HepG2 (cell line): ENCODE results near the gene HYAL2. TPM values are rescaled to one million over a fixed set of nuclear protein-coding genes. Genes with fewer than 3 reads are reported as not detected.

Experiments used
- FOXK1 ChIP-seq: sonication (generic); formaldehyde crosslinking; IDR thresholded peaks from 2 replicates; pipeline ENCODE4 v1.4.0; 2020; ENCODE audit warnings: low read depth, missing genetic modification reagents, borderline replicate concordance
- HMG20B ChIP-seq: conservative IDR thresholded peaks from 2 replicates; pipeline ENCODE4 v1.6.1; 2016; ENCODE audit warnings: missing genetic modification reagents, missing compliant biosample characterization
- KDM5B ChIP-seq: sonication (generic); formaldehyde crosslinking; IDR thresholded peaks from 2 replicates; pipeline ENCODE4 v1.4.0; 2020; ENCODE audit warnings: missing genetic modification reagents, mild to moderate bottlenecking, borderline replicate concordance
- MAF1 ChIP-seq: sonication (generic); formaldehyde crosslinking; IDR thresholded peaks from 2 replicates; pipeline ENCODE4 v1.5.0; 2020; ENCODE audit warnings: missing genetic modification reagents, borderline replicate concordance
- MAFG ChIP-seq: sonication (generic); formaldehyde crosslinking; IDR thresholded peaks from 2 replicates; pipeline ENCODE4 v1.5.1; 2020; ENCODE audit warnings: mild to moderate bottlenecking, missing genetic modification reagents
- PHF20 ChIP-seq: sonication (generic); formaldehyde crosslinking; IDR thresholded peaks from 2 replicates; pipeline ENCODE4 v1.5.0; 2020; ENCODE audit warnings: mild to moderate bottlenecking, missing genetic modification reagents
- RFX5 ChIP-seq: IDR thresholded peaks from 2 replicates; pipeline ENCODE4 v1.6.1; 2011; ENCODE audit warnings: low read depth, low read length, improper control_type of control experiment
- SMC3 ChIP-seq: IDR thresholded peaks from 2 replicates; pipeline ENCODE4 v1.6.1; 2011; ENCODE audit warnings: low read length, improper control_type of control experiment
- THRA ChIP-seq: sonication (generic); formaldehyde crosslinking; IDR thresholded peaks from 2 replicates; pipeline ENCODE4 v1.4.0; 2020; ENCODE audit warnings: missing genetic modification reagents, borderline replicate concordance
- ZBTB21 ChIP-seq: sonication (generic); formaldehyde crosslinking; IDR thresholded peaks from 2 replicates; pipeline ENCODE4 v1.4.0; 2020; ENCODE audit warnings: missing genetic modification reagents
- ZNF234 ChIP-seq: sonication (generic); formaldehyde crosslinking; conservative IDR thresholded peaks from 2 replicates; pipeline ENCODE4 v1.5.1; 2020; ENCODE audit warnings: mild to moderate bottlenecking, missing genetic modification reagents
- ZNF710 ChIP-seq: sonication (generic); formaldehyde crosslinking; IDR thresholded peaks from 2 replicates; pipeline ENCODE4 v1.5.0; 2020; ENCODE audit warnings: mild to moderate bottlenecking, missing genetic modification reagents, borderline replicate concordance
- polyA plus RNA-seq, 8 experiments: library from polyadenylated mRNA; depleted of rRNA in 3 of 8; stranded (reverse) in 7 of 8; unstranded in 1 of 8; fragments of >200 nt; fragmentation: Illumina TruSeq in 4 of 8; extraction: Trizol in 4 of 8; gene quantifications; 2 replicates each; pipeline versions ENCODE4 v1.2.1 to v1.2.3, GENCODE V29; 2011 to 2016; ENCODE audit warnings: low read depth in 4 of 8, missing spikeins in 1 of 8, mixed read lengths in 1 of 8; ENCODE audit not compliant: insufficient read depth in 1 of 8
- total RNA-seq, 5 experiments: library from RNA; depleted of rRNA; stranded (reverse); fragments of >200 nt; fragmentation: Illumina TruSeq; extraction: Trizol; gene quantifications; 2 replicates each; pipeline ENCODE4 v1.2.3, GENCODE V29; 2016; ENCODE audit warnings: low read depth in 1 of 5
- TF ChIP-seq, protein P1 (sequence below): sonication (generic); formaldehyde crosslinking; IDR thresholded peaks from 2 replicates; pipeline ENCODE4 v1.8.1; 2023; ENCODE audit warnings: mild to moderate bottlenecking, inconsistent platforms, moderate library complexity, missing genetic modification reagents, borderline replicate concordance
- TF ChIP-seq, protein P2 (sequence below), 2 experiments: IDR thresholded peaks; 2 replicates each; pipeline ENCODE4 v1.6.1; 2011 to 2012; ENCODE audit warnings: low read length in 2 of 2, borderline replicate concordance in 1 of 2, low read depth in 1 of 2, mild to moderate bottlenecking in 1 of 2, moderate library complexity in 1 of 2
- TF ChIP-seq, protein P3 (sequence below), 2 experiments: sonication (generic) in 1 of 2; formaldehyde crosslinking in 1 of 2; IDR thresholded peaks; 2 replicates each; pipeline versions ENCODE4 v1.5.1 to v1.6.1; 2011 to 2020; ENCODE audit warnings: borderline replicate concordance in 1 of 2, low read depth in 1 of 2, low read length in 1 of 2, mild to moderate bottlenecking in 1 of 2, missing genetic modification reagents in 1 of 2, moderate library complexity in 1 of 2

HYAL2 gene
- total and polyA plus RNA-seq, 2 of the 13 experiments (the other 11 are each of a cell fraction or from before 2014, with no cell fraction given): 76.2 to 102 TPM

DNA sequence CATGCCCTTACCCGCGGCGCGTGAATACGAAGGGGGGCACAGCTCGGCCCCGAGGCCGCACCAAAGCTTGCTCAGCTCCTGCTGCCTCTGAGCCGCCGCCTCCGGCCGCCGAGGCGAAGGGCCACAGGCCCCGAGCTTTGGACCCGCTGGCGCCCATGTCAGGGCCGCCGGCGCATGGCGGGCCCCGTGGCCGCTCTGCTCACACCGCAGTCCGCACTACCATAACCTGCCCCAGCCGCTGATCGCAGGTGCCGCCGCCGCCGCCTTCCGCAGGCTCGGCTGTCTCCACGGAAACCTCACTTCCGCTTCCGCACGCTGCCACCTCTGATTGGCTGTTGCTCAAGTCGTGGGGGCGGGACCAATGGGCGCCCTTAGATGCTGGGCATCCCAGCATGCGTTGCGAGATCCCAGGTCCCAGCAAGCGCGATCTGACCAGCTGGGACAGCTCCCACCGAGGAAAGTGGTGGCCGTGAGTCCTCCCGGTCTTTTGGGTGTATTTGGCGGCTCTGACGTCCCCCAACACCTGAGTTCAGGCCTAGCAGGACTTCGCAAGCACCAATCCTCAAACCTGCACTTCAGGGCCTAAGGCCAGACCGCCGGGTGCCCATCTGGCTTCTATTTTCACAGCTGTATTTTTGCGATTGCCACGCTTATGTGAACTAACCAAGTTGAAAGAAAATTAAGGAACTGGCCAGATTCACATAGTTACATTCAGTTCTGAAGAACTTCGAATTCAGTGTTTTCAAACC lies 5.6 kb upstream of the HYAL2 start, which contains the start of gene TUSC2 (continued):
- TF ChIP-seq ZNF234 (CRISPR knock-in tag) (no peak), THRA (CRISPR knock-in tag) (peak; percentile 45), ZNF710 (no peak), RFX5 (peak; percentile 38; the same call in 1 of the 2 replicates), PHF20 (CRISPR knock-in tag) (peak; percentile 92), FOXK1 (0 out of 2 replicates have a peak, but pooled peaks have one; percentile 61), KDM5B (CRISPR knock-in tag) (peak; percentile 81; the same call in 1 of the 2 replicates), MAF1 (CRISPR knock-in tag) (no peak), MAFG (CRISPR knock-in tag) (no peak), SMC3 (no peak), HMG20B (no peak), ZBTB21 (CRISPR knock-in tag) (no peak)
- TF ChIP-seq, protein P1, sequence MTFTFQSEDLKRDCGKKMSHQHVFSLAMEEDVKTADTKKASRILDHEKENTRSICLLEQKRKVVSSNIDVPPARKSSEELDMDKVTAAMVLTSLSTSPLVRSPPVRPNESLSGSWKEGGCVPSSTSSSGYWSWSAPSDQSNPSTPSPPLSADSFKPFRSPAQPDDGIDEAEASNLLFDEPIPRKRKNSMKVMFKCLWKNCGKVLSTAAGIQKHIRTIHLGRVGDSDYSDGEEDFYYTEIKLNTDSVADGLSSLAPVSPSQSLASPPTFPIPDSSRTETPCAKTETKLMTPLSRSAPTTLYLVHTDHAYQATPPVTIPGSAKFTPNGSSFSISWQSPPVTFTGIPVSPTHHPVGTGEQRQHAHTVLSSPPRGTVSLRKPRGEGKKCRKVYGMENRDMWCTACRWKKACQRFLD: 0 out of 2 replicates have a peak, but pooled peaks have one; percentile 37
- TF ChIP-seq, protein P2, sequence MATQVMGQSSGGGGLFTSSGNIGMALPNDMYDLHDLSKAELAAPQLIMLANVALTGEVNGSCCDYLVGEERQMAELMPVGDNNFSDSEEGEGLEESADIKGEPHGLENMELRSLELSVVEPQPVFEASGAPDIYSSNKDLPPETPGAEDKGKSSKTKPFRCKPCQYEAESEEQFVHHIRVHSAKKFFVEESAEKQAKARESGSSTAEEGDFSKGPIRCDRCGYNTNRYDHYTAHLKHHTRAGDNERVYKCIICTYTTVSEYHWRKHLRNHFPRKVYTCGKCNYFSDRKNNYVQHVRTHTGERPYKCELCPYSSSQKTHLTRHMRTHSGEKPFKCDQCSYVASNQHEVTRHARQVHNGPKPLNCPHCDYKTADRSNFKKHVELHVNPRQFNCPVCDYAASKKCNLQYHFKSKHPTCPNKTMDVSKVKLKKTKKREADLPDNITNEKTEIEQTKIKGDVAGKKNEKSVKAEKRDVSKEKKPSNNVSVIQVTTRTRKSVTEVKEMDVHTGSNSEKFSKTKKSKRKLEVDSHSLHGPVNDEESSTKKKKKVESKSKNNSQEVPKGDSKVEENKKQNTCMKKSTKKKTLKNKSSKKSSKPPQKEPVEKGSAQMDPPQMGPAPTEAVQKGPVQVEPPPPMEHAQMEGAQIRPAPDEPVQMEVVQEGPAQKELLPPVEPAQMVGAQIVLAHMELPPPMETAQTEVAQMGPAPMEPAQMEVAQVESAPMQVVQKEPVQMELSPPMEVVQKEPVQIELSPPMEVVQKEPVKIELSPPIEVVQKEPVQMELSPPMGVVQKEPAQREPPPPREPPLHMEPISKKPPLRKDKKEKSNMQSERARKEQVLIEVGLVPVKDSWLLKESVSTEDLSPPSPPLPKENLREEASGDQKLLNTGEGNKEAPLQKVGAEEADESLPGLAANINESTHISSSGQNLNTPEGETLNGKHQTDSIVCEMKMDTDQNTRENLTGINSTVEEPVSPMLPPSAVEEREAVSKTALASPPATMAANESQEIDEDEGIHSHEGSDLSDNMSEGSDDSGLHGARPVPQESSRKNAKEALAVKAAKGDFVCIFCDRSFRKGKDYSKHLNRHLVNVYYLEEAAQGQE (IDR thresholded peaks at IDR 0.05; ENCODE audit: borderline replicate concordance in 1 of 2, low read depth in 1 of 2, low read length in 2 of 2): peak in 1 of 2 experiments; percentile 50; a peak in 1 of 4 replicates
- TF ChIP-seq, protein P3, sequence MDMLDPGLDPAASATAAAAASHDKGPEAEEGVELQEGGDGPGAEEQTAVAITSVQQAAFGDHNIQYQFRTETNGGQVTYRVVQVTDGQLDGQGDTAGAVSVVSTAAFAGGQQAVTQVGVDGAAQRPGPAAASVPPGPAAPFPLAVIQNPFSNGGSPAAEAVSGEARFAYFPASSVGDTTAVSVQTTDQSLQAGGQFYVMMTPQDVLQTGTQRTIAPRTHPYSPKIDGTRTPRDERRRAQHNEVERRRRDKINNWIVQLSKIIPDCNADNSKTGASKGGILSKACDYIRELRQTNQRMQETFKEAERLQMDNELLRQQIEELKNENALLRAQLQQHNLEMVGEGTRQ (IDR thresholded peaks at IDR 0.05; ENCODE audit: low read depth, low read length): no peak
- TF ChIP-seq, protein P3 (CRISPR knock-in tag; IDR thresholded peaks at IDR 0.05; ENCODE audit: borderline replicate concordance): no peak
